SK-N-MC (cell line): ENCODE measurements around the gene WNT3.

ENCODE experiments used
- EZH2 ChIP-seq: fragments of 200-600 bp; sonication (generic); IDR thresholded peaks from one replicate; pipeline ENCODE4 v1.6.1; 2017; ENCODE audit warnings: antibody characterized with exemption
- FOXP2 ChIP-seq: optimal IDR thresholded peaks from 2 replicates; pipeline ENCODE3; 2011; ENCODE audit warnings: mild to moderate bottlenecking, moderate library complexity; ENCODE audit not compliant: insufficient read depth; ENCODE audit errors: extremely low read length, control extremely low read depth
- POLR2AphosphoS5 ChIP-seq: IDR thresholded peaks from 2 replicates; pipeline ENCODE4 v1.6.1; 2012; ENCODE audit warnings: mild to moderate bottlenecking, low read depth, low read length, borderline replicate concordance

- no peak for TF ChIP-seq POLR2AphosphoS5
- TF ChIP-seq EZH2: no peak
- TF ChIP-seq FOXP2: no peak
Measured at GRCh38 chr17:46722662-46723285, 95.7 kb downstream of the WNT3 start.
